ENCODE results near the gene SENP6. TPM values are rescaled to one million over a fixed set of nuclear protein-coding genes. Genes with fewer than 3 reads are reported as not detected.

Gene SENP6
- total and polyA plus RNA-seq, 10 donors, result 29.2 to 166 (median 122) TPM

DNA sequence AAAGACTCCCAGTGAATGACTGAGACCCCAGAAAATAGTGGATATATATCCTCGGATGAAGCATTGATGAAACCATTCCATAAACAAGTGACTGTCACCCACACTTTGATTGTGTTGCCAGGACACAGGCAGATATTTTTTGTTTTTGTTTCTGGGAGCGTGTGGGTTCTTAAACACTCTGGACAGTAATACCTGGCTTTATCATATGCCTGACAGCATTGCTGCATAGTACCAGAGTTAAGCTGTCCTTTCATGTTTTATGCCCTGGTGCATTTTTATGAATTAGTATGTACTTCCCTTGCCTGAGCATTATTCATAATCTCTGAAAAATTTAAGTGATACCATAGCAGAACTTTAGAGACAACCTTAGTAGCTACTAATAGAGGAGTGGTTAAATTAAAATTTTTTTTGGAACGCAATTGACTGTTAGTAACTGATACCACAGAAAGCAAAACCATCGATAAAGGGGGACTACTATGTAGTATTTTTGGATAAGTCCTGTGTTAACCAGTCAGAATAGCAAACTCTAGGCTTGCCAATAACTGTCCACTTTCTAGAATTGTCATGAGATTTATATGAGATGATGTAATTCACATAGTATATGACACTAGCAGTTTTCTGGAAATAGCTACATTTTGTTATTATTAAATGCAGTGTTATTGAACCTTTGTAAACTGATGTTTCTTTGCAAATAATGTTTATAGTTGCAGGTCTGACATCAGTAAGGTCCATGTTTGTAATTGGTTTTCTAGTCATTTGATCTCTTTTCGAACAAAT, 30.4 kb downstream of the SENP6 start:
- Histone ChIP-seq H3K27ac (no peak overlapping the region), H3K4me3 (no peak overlapping the region), H3K36me3 (peaks cover 0 to 95% (median 20%) of the 10 kb centered on the region in 6 donors), H3K4me1 (peaks cover 0 to 25% (median 1%) of the 10 kb centered on the region in 6 donors), H3K9me3 (no peaks in the 10 kb centered on the region), H3K27me3 (replicated peaks in 1 of 7) (no peaks in the 10 kb centered on the region)
- no peak for DNase-seq
- 94 to 98% (median 96%) methylated on average over 5 of the region's 5 CpGs for WGBS, 5 donors
- intact Hi-C loops (cut with DNase I; ENCODE audit: low total_unique reads), result no loop called here
- TF ChIP-seq, protein P1, sequence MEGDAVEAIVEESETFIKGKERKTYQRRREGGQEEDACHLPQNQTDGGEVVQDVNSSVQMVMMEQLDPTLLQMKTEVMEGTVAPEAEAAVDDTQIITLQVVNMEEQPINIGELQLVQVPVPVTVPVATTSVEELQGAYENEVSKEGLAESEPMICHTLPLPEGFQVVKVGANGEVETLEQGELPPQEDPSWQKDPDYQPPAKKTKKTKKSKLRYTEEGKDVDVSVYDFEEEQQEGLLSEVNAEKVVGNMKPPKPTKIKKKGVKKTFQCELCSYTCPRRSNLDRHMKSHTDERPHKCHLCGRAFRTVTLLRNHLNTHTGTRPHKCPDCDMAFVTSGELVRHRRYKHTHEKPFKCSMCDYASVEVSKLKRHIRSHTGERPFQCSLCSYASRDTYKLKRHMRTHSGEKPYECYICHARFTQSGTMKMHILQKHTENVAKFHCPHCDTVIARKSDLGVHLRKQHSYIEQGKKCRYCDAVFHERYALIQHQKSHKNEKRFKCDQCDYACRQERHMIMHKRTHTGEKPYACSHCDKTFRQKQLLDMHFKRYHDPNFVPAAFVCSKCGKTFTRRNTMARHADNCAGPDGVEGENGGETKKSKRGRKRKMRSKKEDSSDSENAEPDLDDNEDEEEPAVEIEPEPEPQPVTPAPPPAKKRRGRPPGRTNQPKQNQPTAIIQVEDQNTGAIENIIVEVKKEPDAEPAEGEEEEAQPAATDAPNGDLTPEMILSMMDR (IDR thresholded peaks at IDR 0.05 in 8 of 11, conservative IDR thresholded peaks at IDR 0.05 in 3 of 11), result no peak
- no peak for TF ChIP-seq POLR2AphosphoS5 (IDR thresholded peaks at IDR 0.05)
- no peak for TF ChIP-seq POLR2A (IDR thresholded peaks at IDR 0.05)

DNA sequence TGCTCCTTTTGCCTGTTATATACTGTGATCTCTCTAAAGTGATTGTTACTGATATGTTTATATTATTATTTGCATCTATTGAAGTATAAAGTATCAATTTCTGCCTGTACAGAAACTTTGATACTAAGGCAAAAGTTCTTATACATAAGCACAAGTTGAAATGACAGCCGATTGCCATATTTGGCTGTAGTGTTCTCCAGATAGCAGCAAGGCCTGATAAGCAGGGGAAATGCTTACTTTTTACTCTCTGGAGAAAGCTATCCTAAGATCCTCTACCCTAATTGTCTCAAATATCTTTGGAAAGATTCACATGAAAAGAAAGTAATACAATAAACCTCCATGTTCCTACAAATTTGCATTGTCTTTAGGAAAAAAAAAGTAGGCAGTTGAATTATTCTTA, 31.4 kb downstream of the SENP6 start:
- Histone ChIP-seq H3K27me3 (replicated peaks in 1 of 7) (no peaks in the 10 kb centered on the region), H3K27ac (no peak overlapping the region), H3K36me3 (peaks cover 0 to 95% (median 22%) of the 10 kb centered on the region in 6 donors), H3K9me3 (no peaks in the 10 kb centered on the region), H3K4me3 (no peak overlapping the region), H3K4me1 (peaks cover 0 to 25% (median 1%) of the 10 kb centered on the region in 6 donors)
- no peak for DNase-seq
- intact Hi-C loops (cut with DNase I; ENCODE audit: low total_unique reads), result no loop called here
- TF ChIP-seq, protein P1 (IDR thresholded peaks at IDR 0.05 in 8 of 11, conservative IDR thresholded peaks at IDR 0.05 in 3 of 11), result no peak
- TF ChIP-seq POLR2AphosphoS5 (IDR thresholded peaks at IDR 0.05) (no peak), POLR2A (IDR thresholded peaks at IDR 0.05) (no peak)
- WGBS, 5 donors, result 84 to 98% (median 92%) methylated on average over 1 of the region's 1 CpG

DNA sequence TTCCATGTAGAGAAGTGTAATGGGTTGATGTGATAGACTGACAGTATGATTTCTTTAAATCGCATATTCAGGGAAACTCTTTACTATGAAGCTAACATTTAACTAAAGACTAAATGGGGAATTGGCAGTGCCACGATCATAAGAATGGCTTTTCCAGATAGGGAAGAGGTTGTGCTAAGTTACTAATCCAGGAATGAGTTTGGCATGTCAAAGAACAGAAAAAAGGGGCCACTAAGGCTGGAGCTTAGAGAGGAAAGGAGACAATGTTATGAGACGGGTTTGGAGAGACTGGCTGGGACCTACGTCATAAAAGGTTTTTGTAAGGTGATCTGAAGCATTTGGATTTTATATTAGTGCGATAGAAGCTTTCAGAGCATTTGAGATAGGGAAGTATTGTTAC, 40.6 kb downstream of the SENP6 start:
- H3K27ac ChIP-seq, result no peak overlapping the region
- H3K27me3 ChIP-seq (replicated peaks in 1 of 7), result no peaks in the 10 kb centered on the region
- H3K36me3 ChIP-seq, result peaks cover 0 to 89% (median 22%) of the 10 kb centered on the region in 6 donors
- H3K4me1 ChIP-seq, result no peaks in the 10 kb centered on the region
- WGBS, 5 donors, result 95 to 98% (median 96%) methylated on average over 5 of the region's 5 CpGs
- DNase-seq, result no peak
- no peaks in the 10 kb centered on the region for H3K9me3 ChIP-seq
- intact Hi-C loops (cut with DNase I; ENCODE audit: low total_unique reads), result no loop called here
- no peak for TF ChIP-seq POLR2A (IDR thresholded peaks at IDR 0.05)
- TF ChIP-seq, protein P1 (IDR thresholded peaks at IDR 0.05 in 8 of 11, conservative IDR thresholded peaks at IDR 0.05 in 3 of 11), result no peak
- no peak for TF ChIP-seq POLR2AphosphoS5 (IDR thresholded peaks at IDR 0.05)
- H3K4me3 ChIP-seq, result no peak overlapping the region

DNA sequence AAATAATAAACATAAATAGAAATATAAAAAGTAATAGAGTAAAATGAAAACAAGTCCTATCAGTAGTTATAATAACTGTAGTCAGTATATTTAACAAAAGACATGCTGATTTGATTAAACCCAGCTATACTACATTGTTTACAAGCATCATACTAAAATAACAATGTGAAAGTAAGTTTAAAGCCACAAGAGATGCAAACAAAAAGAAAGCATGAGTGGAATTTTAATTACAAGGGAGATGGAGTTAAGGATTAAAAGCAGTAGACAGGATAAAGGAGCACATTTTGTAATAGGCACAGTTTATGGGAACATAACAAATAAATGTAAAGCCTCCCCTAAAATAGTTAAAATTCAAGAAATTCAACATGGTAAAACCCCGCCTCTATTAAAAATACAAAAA, 41.5 kb downstream of the SENP6 start:
- Histone ChIP-seq H3K4me3 (no peak overlapping the region), H3K4me1 (no peaks in the 10 kb centered on the region), H3K36me3 (peaks cover 0 to 90% (median 23%) of the 10 kb centered on the region in 6 donors), H3K27me3 (replicated peaks in 1 of 7) (no peaks in the 10 kb centered on the region), H3K27ac (no peak overlapping the region), H3K9me3 (no peaks in the 10 kb centered on the region)
- no peak for DNase-seq
- no peak for TF ChIP-seq POLR2A (IDR thresholded peaks at IDR 0.05)
- no peak for TF ChIP-seq POLR2AphosphoS5 (IDR thresholded peaks at IDR 0.05)
- TF ChIP-seq, protein P1 (IDR thresholded peaks at IDR 0.05 in 8 of 11, conservative IDR thresholded peaks at IDR 0.05 in 3 of 11), result no peak
- intact Hi-C loops (cut with DNase I; ENCODE audit: low total_unique reads), result no loop called here
- 89 to 100% (median 97%) methylated on average over 1 of the region's 1 CpG for WGBS, 5 donors
